H1 (cell line): ENCODE measurements around the gene CRYBG1.

ENCODE experiments used
- HDAC6 ChIP-seq: IDR thresholded peaks from one replicate; pipeline ENCODE4 v1.7.1; 2012; ENCODE audit warnings: low read depth, mild to moderate bottlenecking, inconsistent platforms, low read length, moderate library complexity
- MAFK ChIP-seq: IDR thresholded peaks from 2 replicates; pipeline ENCODE4 v1.6.1; 2012; ENCODE audit warnings: low read depth, mild to moderate bottlenecking, improper control_type of control experiment, low read length
- NRF1 ChIP-seq: IDR thresholded peaks from 2 replicates; pipeline ENCODE4 v1.6.1; 2011; ENCODE audit warnings: mild to moderate bottlenecking, low read depth, low read length, improper control_type of control experiment
- POLR2A ChIP-seq, 2 experiments: IDR thresholded peaks; 1 replicate in 1 of 2; 2 replicates in 1 of 2; pipeline ENCODE4 v1.6.1; 2011; ENCODE audit warnings: low read depth in 2 of 2, low read length in 2 of 2, mild to moderate bottlenecking in 2 of 2; ENCODE audit errors: control extremely low read depth in 1 of 2
- POLR2AphosphoS5 ChIP-seq: IDR thresholded peaks from 2 replicates; pipeline ENCODE4 v1.6.1; 2011; ENCODE audit warnings: low read depth, low read length
- TAF1 ChIP-seq: IDR thresholded peaks from 2 replicates; pipeline ENCODE4 v1.6.1; 2011; ENCODE audit warnings: mild to moderate bottlenecking, low read depth, low read length
- YY1 ChIP-seq: IDR thresholded peaks from 2 replicates; pipeline ENCODE4 v1.6.1; 2011; ENCODE audit warnings: low read depth, mild to moderate bottlenecking, low read length
- TF ChIP-seq, protein P1 (sequence below), 3 experiments: IDR thresholded peaks; 1 replicate in 2 of 3; 2 replicates in 1 of 3; pipeline versions ENCODE4 v1.5.1 to v1.6.1; 2011; ENCODE audit warnings: low read length in 3 of 3, mild to moderate bottlenecking in 3 of 3, inconsistent platforms in 2 of 3, low read depth in 1 of 3, moderate library complexity in 1 of 3; ENCODE audit not compliant: insufficient read depth in 1 of 3; ENCODE audit errors: control extremely low read depth in 1 of 3

DNA sequence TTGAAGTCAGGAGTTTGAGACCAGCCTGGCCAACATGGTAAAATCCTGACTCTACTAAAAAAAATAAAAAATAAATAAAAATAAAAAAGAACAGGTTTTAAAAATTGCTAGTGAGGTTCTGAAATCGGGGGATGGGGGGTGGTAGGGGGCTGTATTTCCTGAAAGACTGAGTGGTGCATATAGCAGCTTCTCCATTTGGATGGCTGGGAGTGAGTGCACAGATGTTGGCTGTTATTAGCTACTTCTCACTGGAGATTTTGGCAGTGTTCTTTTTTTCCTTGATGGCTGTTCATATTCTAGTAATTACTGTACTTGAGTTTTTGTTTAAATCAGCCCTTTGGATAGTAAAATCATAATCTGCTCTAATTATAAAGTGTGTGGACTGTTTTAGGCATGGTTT lies 189.0 kb downstream of the CRYBG1 start:
- TF ChIP-seq POLR2AphosphoS5, result no peak
- TF ChIP-seq, protein P1, sequence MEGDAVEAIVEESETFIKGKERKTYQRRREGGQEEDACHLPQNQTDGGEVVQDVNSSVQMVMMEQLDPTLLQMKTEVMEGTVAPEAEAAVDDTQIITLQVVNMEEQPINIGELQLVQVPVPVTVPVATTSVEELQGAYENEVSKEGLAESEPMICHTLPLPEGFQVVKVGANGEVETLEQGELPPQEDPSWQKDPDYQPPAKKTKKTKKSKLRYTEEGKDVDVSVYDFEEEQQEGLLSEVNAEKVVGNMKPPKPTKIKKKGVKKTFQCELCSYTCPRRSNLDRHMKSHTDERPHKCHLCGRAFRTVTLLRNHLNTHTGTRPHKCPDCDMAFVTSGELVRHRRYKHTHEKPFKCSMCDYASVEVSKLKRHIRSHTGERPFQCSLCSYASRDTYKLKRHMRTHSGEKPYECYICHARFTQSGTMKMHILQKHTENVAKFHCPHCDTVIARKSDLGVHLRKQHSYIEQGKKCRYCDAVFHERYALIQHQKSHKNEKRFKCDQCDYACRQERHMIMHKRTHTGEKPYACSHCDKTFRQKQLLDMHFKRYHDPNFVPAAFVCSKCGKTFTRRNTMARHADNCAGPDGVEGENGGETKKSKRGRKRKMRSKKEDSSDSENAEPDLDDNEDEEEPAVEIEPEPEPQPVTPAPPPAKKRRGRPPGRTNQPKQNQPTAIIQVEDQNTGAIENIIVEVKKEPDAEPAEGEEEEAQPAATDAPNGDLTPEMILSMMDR (IDR thresholded peaks at IDR 0.05; ENCODE audit: control extremely low read depth in 1 of 3, insufficient read depth in 1 of 3, low read depth in 1 of 3, low read length in 3 of 3), result no peak
- no peak for TF ChIP-seq MAFK
- TF ChIP-seq POLR2A (IDR thresholded peaks at IDR 0.05; ENCODE audit: control extremely low read depth in 1 of 2, low read depth in 2 of 2, low read length in 2 of 2), result no peak
- no peak for TF ChIP-seq NRF1
- TF ChIP-seq TAF1, result no peak
- TF ChIP-seq HDAC6, result no peak
- TF ChIP-seq YY1, result no peak
